VCaP (cell line): ENCODE measurements around the gene HIVEP1.

Experiments
- H3K27ac ChIP-seq: fragments of 450-650 bp; 2 replicates; pipeline ENCODE4 v1.5.1; 2017
- TF ChIP-seq, protein P1 (sequence below): fragments of 450-650 bp; conservative IDR thresholded peaks from 2 replicates; pipeline ENCODE4 v1.5.1; 2017; ENCODE audit warnings: mild to moderate bottlenecking, moderate library complexity

The HIVEP1 gene

DNA sequence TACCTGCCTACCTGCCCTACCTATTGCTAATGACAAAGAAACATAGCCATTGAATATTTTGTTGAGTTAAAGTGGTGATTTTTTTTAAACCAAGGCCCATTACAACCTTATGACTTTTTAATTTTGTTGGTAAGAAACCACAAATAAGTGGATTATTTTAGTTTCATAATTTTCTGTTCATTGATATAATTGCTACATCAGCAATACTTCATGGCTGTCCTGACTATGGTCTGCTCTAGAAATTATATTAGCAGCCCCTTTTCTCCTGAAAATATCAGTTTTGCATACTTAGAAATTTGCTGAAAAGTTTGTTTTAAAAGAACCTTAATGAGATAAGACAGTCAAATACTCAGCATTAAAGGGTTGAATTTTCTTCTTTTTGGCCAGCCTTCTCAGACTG, 106.5 kb downstream of the HIVEP1 start:
- no peak overlapping the region for H3K27ac ChIP-seq
- TF ChIP-seq, protein P1, sequence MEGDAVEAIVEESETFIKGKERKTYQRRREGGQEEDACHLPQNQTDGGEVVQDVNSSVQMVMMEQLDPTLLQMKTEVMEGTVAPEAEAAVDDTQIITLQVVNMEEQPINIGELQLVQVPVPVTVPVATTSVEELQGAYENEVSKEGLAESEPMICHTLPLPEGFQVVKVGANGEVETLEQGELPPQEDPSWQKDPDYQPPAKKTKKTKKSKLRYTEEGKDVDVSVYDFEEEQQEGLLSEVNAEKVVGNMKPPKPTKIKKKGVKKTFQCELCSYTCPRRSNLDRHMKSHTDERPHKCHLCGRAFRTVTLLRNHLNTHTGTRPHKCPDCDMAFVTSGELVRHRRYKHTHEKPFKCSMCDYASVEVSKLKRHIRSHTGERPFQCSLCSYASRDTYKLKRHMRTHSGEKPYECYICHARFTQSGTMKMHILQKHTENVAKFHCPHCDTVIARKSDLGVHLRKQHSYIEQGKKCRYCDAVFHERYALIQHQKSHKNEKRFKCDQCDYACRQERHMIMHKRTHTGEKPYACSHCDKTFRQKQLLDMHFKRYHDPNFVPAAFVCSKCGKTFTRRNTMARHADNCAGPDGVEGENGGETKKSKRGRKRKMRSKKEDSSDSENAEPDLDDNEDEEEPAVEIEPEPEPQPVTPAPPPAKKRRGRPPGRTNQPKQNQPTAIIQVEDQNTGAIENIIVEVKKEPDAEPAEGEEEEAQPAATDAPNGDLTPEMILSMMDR = no peak

DNA sequence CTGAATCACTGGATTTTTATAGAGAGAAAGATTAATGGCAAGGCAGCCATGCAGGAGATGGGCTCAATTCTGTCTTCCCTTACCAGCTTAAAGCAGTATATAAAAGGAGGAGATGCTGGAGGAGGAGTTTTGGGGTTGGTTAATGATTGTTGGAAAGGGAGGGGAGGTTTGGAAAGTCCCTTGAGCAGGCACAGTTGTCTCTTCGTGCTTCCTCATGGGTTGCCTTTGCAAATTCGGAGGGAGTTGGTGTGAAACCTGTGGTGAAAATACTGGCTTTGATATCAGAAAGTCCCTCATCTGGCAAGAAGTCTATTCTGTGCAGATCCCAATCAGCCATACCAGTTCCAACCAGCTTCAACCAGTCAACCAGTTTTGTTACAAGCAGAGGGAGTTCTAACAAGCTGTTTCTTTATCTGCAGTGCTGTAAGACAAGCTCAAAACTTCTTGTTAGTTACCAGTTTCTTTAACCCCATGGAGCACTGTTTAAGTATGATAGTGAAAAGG, 107.0 kb downstream of the HIVEP1 start:
- H3K27ac ChIP-seq = no peak overlapping the region
- TF ChIP-seq, protein P1 = no peak

DNA sequence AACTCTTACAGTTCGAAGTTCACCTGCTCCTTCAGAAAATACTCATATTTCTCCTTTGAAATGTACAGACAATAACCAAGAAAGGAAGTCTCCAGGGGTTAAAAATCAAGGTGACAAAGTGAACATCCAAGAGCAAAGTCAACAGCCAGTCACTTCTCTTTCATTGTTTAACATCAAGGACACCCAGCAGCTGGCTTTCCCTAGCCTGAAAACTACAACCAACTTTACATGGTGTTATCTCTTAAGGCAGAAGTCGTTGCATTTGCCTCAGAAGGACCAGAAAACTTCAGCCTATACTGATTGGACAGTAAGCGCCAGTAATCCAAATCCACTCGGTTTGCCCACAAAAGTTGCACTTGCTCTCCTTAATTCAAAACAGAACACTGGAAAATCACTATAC, 113.3 kb downstream of the HIVEP1 start:
- TF ChIP-seq, protein P1 = no peak
- no peak overlapping the region for H3K27ac ChIP-seq

DNA sequence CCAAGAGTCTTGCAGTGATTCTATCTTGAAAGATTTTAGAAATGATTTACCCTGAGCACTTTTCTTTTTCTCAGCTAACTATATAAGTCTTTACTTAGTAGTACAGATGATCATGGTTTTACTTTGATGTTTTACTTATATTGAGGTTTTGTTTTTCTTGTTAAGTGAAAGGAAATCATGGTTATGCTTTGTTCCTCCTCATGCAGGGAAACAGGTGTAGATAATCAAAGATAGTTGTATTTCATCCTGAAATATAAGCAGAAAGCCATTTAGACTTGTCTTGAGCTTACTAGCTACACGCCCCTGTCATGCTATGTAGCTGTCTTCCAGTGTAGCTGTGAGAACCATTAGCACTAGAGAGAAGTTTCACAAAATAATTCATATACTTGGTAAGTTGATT, 113.9 kb downstream of the HIVEP1 start:
- TF ChIP-seq, protein P1 = no peak
- no peak overlapping the region for H3K27ac ChIP-seq

DNA sequence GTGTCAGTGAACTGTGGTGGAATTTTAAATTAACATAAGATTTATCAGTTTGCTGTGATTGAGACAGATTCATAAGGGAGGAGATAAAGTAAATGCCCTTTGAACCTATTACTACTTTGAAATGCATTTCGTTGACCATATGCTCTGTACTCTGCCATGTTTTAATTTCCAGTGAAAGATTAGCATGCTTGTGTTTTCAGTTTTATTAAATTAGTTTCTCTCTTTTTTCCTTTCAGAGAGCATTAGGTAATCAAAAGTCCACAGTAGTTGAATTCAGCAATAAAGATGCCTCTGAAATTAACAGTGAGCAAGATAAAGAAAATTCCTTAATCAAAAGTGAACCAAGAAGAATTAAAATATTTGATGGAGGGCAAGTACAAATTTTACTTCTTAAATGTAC, 117.4 kb downstream of the HIVEP1 start:
- no peak overlapping the region for H3K27ac ChIP-seq
- TF ChIP-seq, protein P1 = no peak

DNA sequence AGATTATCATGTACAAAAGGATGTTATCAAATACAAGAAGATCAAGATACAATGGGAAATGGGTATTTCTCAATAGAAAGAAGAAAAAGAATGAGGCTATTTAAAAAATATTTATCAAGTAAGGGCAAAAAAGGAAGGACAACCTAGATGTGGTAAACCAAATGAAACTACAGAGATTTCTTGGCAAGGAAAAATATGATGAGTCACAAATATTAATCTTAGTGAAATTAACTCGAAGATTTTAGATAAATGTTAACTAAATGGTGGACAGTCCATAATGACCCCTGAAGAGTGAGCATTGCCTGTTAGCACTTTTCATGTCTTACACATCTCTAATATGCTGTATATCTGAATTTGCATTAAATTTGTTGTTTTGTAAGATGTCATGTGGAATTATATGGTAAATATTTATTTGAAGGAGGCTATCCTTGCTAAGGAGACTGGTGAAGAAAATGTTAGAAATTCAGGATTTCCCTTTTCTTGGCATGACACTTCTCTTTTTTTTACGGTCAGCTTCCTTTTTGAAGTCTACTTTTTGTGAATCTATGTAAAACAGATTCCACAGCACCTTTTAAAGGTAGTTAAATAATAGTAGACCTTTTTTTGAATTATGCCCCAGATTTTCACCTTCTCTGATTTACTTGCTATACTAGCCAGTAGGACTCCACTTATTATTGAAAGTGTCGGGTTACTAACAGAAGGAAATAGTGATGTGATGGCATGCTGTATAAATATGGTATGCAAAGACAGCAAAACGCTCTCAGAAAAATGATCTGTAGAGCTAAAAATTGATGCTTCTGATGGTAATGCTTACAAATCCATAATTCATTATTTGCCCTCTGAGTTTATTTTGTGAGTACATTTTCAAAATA, 120.5 kb downstream of the HIVEP1 start:
- TF ChIP-seq, protein P1 = no peak
- H3K27ac ChIP-seq = no peak overlapping the region

DNA sequence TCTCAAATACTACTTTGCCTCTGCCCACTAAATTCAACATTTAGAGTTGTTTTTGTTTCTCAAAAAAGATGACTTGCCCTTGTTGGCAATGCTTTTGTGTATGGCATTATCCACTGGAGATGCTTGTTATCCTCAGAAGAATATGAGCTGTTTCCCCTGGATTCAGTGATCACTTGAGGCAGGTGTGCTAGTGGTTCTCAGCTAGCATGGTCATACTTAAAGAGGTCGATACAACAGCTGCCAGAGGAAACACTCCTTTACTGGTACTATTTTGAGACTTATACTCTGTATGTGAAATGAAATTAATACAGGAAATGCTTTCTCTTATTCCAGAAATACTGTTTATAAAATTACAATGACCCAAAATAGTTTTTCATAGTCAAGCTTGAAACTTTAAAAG, 122.5 kb downstream of the HIVEP1 start:
- H3K27ac ChIP-seq = no peak overlapping the region
- TF ChIP-seq, protein P1 = no peak
